GM18867 (cell line): ENCODE results near the gene SIGLEC10.

ENCODE experiments used
- ATAC-seq: cut with Tn5 transposase; IDR thresholded peaks from one replicate; pipeline ENCODE4 v1.9.1; 2021; ENCODE audit warnings: mild to moderate bottlenecking, moderate library complexity; ENCODE audit not compliant: unreplicated experiment

The SIGLEC10 gene

DNA sequence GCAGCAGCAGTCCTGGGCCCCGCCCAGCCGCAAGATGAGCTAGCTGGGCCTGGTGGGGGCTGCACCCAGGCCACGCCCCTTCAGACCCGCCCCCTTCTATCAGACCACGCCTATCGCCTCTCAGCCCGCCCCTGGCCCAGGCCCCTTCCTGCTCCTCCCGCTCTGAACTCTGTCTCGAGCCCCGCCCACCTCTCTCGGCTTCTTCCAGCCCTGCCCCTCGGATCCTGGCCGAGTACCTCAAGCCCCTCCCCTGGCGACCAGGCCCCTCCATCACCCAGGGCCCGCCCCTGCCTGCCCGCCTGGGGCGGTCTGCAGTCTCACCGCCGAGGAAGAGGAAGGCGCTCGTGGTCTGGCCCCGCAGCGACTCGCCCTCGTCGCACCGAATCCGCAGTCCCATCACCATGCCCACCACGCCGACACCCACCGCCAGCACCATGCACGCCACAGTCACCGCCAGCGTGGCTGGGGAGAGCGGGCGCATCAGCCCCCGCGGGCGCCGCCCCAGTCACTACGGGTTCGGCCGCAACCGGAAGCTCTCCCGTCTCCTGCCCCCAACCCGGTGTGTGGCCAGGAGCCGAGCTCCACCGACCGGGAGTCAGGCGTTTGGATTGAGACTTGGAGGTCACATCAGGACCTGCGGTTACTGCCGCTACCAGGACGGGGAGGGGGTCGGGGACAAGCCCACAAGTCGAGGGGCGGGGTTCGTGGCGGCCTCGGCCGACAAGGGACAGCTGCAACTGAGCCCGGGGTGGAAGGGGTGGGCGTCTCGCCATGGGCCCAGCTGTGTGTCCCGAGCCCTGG is 49.7 kb downstream of the SIGLEC10 start:
- ATAC-seq = peak; percentile 72

DNA sequence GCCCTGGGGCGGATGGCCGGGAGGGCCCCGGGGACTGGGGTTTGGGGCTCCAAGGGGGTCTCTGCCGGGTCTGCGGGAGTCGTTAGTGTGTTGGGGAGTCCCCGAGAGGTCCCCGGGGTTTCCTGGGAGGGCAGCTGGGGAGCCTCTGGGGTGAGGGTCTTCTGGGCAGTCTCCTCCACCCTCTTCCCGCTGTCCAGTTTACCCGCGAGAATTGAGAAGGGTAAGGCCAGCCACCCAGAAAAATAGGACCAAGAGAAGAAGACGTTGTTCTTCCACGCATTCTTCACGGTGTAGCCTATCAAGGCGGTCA is 50.2 kb downstream of the SIGLEC10 start:
- peak; percentile 18 for ATAC-seq

DNA sequence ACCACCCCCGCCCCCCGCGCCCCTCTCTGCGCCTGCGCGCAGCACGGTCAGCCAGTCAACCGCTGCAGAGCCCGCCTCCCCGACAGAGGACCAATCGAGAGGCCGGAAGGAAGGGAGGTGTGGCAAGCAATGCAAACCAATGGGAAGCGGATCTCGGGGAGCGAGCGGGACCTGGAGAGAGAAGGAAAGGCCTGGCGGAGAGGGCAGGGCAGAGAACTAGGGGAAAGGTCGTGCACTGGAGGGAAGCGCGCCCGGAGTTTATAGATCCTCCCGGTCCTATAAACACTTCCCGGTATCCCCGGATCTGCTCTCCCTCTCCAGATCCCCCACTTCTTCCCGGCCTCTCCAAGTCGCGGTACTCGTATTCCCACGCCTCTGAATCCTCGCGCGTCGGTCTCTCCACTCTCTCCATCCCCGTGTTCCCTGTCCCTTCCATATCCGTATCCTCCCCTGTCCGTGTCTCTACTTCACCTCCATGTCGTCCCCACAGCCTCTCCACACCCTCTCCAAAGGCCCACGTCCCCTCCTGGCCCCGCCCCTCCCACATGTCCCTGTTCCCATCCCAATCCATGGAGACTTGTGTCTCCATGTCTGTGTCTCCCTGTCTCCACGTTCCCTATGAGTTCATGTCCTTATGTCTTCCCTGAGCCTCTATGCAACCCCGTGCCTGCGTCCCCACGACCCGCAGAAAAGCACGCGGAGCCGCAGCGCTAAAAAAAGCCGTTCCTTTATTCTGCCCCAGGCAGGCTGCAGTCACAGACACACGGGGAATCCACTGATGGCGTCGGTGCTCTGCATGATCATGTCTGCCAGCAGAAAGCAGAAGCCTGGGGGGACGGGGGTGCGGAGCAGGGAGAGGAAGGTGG is 50.8 kb downstream of the SIGLEC10 start:
- ATAC-seq = peak; percentile 53

DNA sequence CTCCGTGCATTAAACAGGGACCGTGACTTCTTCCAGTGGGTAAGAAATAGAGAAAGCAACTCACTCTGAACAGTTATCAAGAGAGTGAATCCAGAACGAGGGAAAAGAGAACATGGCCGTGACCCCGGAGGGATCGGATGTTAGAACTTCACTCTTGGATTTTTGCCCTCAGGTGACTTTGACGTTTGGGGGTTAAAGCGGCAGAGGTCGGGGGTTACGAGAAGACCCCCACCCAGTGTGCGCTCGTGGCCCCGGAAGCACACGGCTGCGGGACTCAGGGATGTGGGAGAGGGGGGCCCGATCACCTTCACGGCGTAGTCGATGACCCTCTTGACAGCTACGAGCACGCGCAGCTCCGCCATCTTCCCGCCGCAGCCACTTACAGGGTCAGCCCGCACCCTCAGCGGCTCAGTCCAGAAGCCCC is 51.5 kb downstream of the SIGLEC10 start, which contains the start of gene ETFB:
Gene ETFB, minus strand, starts transcription at position 424 of the 424 bp plus-strand sequence. Its CDS starts 62 bp downstream, at position 362.
- no peak for ATAC-seq

DNA sequence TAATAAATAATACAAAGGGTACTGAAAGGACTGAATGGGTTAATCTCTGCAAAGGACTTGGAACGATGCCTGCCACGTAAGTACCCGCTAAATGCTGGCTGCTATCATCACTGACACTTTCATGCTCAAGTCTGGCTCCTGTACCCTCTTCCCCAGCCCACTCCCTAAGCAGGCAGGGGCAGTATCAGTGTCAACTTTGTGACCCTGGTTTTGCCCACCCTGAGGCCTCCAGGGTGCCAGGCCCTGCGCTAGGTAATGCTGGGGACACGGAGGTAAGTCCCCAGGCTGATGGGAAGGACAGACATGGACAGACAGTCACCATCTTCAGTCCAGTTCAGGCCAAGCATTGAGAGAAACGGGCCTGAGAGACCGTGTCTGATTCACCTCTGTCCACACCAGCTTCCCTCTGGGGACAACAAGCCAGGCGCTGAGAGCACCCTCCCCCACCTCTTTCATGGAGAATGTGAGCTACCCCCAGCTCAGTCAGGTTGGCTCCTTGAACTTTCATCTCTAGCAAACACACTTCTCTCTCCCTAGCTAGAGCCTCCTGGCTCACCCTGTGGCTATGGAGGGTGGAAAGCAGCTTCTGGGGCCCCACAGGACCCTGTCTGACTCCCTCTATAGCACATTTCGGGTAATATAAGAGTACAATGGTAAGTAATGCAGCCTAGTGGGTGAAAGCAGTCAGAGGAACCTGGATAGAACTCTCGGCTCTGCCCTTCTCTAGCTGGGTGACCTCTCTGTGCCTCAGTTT is 52.1 kb downstream of the SIGLEC10 start:
- ATAC-seq = no peak

DNA sequence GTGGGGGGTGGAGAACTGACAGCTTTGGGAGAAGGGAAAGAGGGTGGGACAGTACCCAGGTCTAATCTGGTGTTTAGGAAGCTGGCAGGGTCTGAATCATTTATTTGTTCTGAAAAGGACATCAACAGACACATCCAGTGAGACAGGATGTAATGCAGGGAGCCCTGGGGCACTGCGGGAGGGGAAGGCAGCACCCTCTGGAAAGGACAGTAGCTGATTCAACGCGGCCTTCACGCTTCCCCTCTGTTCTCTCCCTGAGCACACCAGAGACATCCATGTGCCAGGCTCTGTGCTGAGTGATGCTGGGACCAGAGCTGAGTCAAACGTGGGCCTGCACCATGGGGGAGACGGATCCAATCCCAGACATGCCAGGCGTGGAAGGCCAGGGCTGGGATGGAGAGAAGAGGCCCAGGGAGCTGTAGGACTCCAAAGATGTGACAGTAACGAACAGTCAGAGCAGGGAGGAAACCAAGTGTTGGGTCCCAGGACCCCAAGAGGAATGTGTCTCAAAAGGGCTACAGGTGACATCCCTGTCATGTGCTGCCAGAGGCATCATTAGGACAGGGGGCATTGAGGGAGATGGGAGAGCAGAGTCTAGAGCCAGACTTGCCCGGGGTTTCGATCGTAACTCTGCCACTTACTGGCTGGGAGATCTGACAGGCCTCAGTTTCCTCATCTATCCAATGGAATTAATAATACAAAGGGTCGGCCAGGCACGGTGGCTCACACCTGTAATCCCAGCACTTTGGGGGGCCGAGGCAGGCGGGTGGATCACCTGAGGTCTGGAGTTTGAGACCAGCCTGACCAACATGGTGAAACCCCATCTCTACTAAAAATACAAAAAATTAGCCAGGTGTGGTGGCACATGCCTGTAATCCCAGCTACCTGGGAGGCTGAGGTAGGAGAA is 53.0 kb downstream of the SIGLEC10 start:
- no peak for ATAC-seq

DNA sequence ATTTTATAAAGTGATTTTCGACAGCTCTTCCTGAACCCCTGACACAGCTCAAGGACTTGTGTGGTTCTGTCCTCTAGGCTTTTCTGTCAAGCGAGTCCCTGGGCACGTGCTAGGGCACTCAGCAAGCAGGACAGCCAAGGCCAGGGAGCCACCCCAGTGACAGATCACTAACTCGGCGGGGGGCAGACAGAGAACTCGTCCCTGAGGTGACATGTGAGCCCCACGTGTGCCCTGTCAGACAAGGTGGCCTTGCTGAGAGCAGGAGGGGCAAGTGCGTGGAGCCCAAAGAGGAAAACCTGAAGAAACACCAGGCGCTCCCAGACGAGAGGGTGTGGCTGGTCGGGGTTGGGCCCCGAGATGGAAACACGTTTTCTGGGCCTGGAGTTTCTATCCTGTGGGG is 56.2 kb downstream of the SIGLEC10 start:
- ATAC-seq = no peak
